Esophagus squamous epithelium (tissue), 5 donors: ENCODE measurements around the gene SLF2. TPM values are rescaled to one million over a fixed set of nuclear protein-coding genes. Genes with fewer than 3 reads are reported as not detected.

Experiments
- DNase-seq: peaks from one replicate; lab custom pipeline; 2025; lab: John Stamatoyannopoulos, UW
- H3K27ac ChIP-seq, 4 donors: fragments of 200-600 bp; sonication (generic); one replicate each; pipeline ENCODE4 v1.5.1; 2016 to 2019; ENCODE audit warnings: mild to moderate bottlenecking in 1 of 4
- H3K27me3 ChIP-seq, 4 donors: fragments of 200-600 bp; sonication (generic); 1 replicate in 3 of 4; 2 replicates in 1 of 4; pipeline versions ENCODE4 v1.5.1 to v1.6.0; 2017 to 2021; ENCODE audit warnings: antibody characterized with exemption in 1 of 4
- H3K36me3 ChIP-seq, 3 donors: fragments of 200-600 bp; sonication (generic); one replicate each; pipeline ENCODE4 v1.5.1; 2016 to 2019
- H3K4me1 ChIP-seq, 3 donors: fragments of 200-600 bp; sonication (generic); one replicate each; pipeline ENCODE4 v1.5.1; 2017 to 2019
- H3K4me3 ChIP-seq, 4 donors: fragments of 200-600 bp; sonication (generic); 1 replicate in 3 of 4; 2 replicates in 1 of 4; pipeline ENCODE4 v1.5.1; 2016 to 2019; ENCODE audit warnings: mild to moderate bottlenecking in 2 of 4, moderate library complexity in 1 of 4
- H3K9me3 ChIP-seq, 3 donors: fragments of 200-600 bp; sonication (generic); one replicate each; pipeline ENCODE4 v1.5.1; 2016 to 2019
- POLR2A ChIP-seq, 4 donors: fragments of 450-650 bp; IDR thresholded peaks; one replicate each; pipeline ENCODE4 v1.6.1; 2017; ENCODE audit warnings: antibody characterized with exemption in 4 of 4, mild to moderate bottlenecking in 4 of 4, moderate library complexity in 3 of 4
- WGBS, 2 donors: methylation state at CpG; one replicate each; pipeline ENCODE4 v1.1.5; 2018; 5-methylcytosine and 5-hydroxymethylcytosine counted together
- intact Hi-C: fragments of 100-400 bp; cut with DNase I; formaldehyde crosslinking; loops from one replicate; pipeline ENCODE4 v1.15.0; 2022
- total RNA-seq, 4 donors: library from RNA; depleted of rRNA; stranded (reverse); fragments of >200 nt; gene quantifications; one replicate each; pipeline ENCODE4 v1.1.0, GENCODE V29; 2016
- TF ChIP-seq, protein P1 (sequence below), 6 experiments: fragments of 450-650 bp in 4 of 6; fragments of 200-600 bp in 2 of 6; sonication (generic) in 2 of 6; IDR thresholded peaks; one replicate each; pipeline ENCODE4 v1.5.1; 2016 to 2019; ENCODE audit warnings: antibody characterized with exemption in 6 of 6, mild to moderate bottlenecking in 4 of 6, moderate library complexity in 4 of 6
- donor health status: DM: yes; HTN: yes; CAD: no.

Gene SLF2
- total RNA-seq, 4 donors from 2014 or later = 12.1 to 24.8 (median 13.5) TPM

DNA sequence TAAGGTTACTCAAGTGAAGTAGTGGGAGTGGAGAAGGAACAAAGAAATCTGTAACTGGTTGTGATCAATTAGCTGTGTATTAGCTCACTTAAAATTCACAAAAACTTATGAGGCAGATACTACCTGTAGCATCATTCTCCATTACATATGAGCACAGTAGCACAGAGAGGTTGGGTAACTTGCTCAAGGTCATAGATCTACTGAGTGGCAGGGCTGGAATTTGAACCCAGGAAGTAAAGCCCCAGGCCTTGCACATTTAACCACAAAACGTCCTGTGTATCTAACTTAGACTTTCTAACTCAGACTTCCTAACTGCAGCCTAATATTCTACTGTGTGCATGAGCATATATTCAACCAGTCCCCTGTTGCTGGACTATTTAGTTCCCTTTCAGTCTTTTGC, 5.6 kb upstream of the SLF2 start:
- H3K4me1 ChIP-seq = peaks cover 0 to 11% (median 5%) of the 10 kb centered on the region in 3 donors
- H3K27me3 ChIP-seq = peaks cover 0 to 2% (median 0%) of the 10 kb centered on the region in 4 donors
- intact Hi-C loops = no loop called here
- DNase-seq = no peak
- no peaks in the 10 kb centered on the region for H3K9me3 ChIP-seq
- WGBS, 2 donors = 11 to 30% methylated on average over 1 of the region's 1 CpG
- no peaks in the 10 kb centered on the region for H3K36me3 ChIP-seq
- no peak overlapping the region for H3K4me3 ChIP-seq
- TF ChIP-seq, protein P1, sequence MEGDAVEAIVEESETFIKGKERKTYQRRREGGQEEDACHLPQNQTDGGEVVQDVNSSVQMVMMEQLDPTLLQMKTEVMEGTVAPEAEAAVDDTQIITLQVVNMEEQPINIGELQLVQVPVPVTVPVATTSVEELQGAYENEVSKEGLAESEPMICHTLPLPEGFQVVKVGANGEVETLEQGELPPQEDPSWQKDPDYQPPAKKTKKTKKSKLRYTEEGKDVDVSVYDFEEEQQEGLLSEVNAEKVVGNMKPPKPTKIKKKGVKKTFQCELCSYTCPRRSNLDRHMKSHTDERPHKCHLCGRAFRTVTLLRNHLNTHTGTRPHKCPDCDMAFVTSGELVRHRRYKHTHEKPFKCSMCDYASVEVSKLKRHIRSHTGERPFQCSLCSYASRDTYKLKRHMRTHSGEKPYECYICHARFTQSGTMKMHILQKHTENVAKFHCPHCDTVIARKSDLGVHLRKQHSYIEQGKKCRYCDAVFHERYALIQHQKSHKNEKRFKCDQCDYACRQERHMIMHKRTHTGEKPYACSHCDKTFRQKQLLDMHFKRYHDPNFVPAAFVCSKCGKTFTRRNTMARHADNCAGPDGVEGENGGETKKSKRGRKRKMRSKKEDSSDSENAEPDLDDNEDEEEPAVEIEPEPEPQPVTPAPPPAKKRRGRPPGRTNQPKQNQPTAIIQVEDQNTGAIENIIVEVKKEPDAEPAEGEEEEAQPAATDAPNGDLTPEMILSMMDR (IDR thresholded peaks at IDR 0.05) = no peak
- TF ChIP-seq POLR2A (IDR thresholded peaks at IDR 0.05) = no peak
- no peak overlapping the region for H3K27ac ChIP-seq

DNA sequence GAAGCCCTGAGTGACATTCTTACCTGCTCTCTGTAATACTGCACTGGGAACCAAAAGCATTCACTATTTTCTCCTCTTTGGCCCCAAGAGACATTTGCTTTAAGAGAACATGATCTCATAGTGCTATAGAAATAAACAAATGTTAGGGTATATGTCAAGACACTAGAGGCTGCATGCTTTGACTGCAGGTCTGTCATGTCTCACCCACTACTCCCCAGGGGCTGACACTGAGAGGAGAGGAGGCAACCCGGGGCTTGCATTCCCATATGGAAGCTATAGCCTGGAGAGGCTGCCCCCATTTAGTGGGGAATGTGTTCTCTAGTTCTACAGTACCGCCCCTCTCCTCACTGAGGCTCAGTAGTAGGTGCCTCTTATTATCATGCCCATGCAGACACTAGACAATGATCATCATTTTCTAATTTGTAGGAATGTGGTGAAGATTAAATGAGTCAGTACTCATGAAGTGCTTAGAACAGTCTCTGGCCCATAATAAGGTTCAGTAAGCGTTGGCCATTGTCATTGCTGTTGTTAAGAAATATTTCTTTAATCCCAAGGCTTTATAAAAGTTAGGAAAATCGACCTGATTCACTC, 4.9 kb upstream of the SLF2 start:
- TF ChIP-seq, protein P1 (IDR thresholded peaks at IDR 0.05) = no peak
- no peak for TF ChIP-seq POLR2A (IDR thresholded peaks at IDR 0.05)
- H3K27ac ChIP-seq = no peak overlapping the region
- peaks cover 0 to 13% (median 5%) of the 10 kb centered on the region in 3 donors for H3K4me1 ChIP-seq
- H3K4me3 ChIP-seq = no peak overlapping the region
- no peaks in the 10 kb centered on the region for H3K9me3 ChIP-seq
- WGBS, 2 donors = 49 to 70% methylated on average over 4 of the region's 4 CpGs
- no peak for DNase-seq
- H3K27me3 ChIP-seq = no peaks in the 10 kb centered on the region
- no peaks in the 10 kb centered on the region for H3K36me3 ChIP-seq
- intact Hi-C loops = no loop called here

DNA sequence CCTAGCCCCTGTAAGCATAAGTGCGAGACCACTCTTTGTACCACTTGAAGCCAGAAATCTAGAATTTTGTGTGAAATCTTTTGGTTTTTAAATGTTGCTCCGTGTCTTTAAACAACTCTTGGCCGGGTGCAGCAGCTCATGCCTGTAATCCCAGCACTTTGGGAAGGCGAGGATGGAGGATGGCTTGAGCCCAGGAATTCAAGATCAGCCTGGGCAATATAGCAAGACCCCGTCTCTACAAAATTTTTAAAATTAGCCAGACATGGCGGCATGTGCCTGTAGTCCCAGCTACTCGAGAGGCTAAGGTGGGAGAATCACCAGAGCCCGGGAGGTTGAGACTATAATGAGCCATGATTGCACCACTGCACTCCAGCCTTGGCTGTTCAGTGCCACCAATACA, 4.4 kb upstream of the SLF2 start:
- Histone ChIP-seq H3K36me3 (no peaks in the 10 kb centered on the region), H3K27me3 (no peaks in the 10 kb centered on the region), H3K4me1 (peaks cover 0 to 15% (median 5%) of the 10 kb centered on the region in 3 donors), H3K9me3 (no peaks in the 10 kb centered on the region), H3K27ac (no peak overlapping the region), H3K4me3 (no peak overlapping the region)
- no peak for DNase-seq
- WGBS, 2 donors = 91 to 97% methylated on average over 7 to 8 of the region's 8 CpGs
- no peak for TF ChIP-seq POLR2A (IDR thresholded peaks at IDR 0.05)
- TF ChIP-seq, protein P1 (IDR thresholded peaks at IDR 0.05) = no peak
- intact Hi-C loops = no loop called here

DNA sequence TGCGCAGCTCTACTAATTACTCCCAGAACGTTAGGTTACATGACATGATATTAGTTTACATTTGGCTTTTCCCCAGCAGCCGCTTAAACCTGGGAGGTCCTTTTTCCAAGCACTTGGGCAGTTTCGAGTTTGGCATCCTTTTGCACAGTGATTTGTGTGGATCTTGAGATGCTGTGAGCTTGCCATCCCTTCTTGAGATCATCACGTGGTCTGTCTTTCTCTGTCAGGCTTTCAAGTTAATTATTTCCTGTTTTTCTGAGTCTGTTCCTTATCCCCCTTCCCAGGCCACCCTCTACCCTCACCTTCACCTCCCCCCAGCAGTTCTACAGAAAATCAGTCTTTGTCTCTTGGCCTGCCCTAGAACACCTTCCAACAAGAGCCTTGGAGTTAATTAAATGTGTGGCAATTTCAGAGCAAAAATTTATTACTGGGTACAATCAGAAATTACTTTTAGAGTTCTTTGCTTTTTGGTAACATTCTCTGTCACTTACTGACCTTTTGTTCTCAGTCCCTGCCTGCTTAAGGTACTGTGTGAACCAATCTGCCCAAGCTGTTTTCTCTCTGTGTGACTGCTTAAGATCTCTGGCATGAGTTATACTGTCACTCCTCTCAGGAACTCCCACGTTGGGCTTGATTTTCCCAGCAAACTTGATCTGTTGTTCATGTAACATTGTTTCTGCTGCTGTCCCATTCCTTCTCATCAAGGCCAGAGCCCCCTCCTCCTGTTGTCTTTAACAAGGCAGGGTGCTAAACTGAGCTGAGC, 3.1 kb upstream of the SLF2 start:
- no peak for TF ChIP-seq POLR2A (IDR thresholded peaks at IDR 0.05)
- TF ChIP-seq, protein P1 (IDR thresholded peaks at IDR 0.05) = no peak
- Histone ChIP-seq H3K27me3 (no peaks in the 10 kb centered on the region), H3K27ac (no peak overlapping the region), H3K4me3 (no peak overlapping the region), H3K9me3 (no peaks in the 10 kb centered on the region), H3K36me3 (no peaks in the 10 kb centered on the region), H3K4me1 (peaks cover 7 to 28% (median 18%) of the 10 kb centered on the region in 3 donors)
- intact Hi-C loops = no loop called here
- no peak for DNase-seq
- 33 to 35% methylated on average over 6 of the region's 6 CpGs for WGBS, 2 donors

DNA sequence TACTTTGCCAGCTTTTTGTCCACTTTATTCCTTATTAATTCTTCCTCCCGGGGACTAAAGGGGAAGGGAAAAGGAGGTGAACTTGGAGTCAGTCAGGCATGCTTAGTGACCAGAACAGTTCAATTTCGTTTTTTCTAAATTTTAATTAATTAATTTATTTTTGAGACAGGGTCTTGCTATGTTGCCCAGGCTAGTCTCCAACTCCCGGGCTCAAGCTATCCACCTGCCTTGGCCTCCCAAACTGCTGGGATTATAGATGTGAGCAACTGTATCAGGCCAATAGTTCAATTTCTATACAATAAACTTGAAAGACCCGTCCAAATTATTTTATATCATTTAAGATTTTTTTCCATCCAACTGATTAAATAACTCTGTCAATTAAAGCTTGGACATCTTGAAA, 1.3 kb upstream of the SLF2 start:
- intact Hi-C loops = no loop called here
- no peak overlapping the region for H3K27ac ChIP-seq
- H3K9me3 ChIP-seq = no peaks in the 10 kb centered on the region
- no peak for DNase-seq
- H3K27me3 ChIP-seq = no peaks in the 10 kb centered on the region
- TF ChIP-seq POLR2A (IDR thresholded peaks at IDR 0.05) = no peak
- TF ChIP-seq, protein P1 (IDR thresholded peaks at IDR 0.05) = no peak
- peaks cover 0 to 9% (median 0%) of the 10 kb centered on the region in 3 donors for H3K36me3 ChIP-seq
- WGBS, 2 donors = 71 to 79% methylated on average over 4 of the region's 4 CpGs
- H3K4me1 ChIP-seq = peaks cover 7 to 38% (median 20%) of the 10 kb centered on the region in 3 donors
- no peak overlapping the region for H3K4me3 ChIP-seq
